Measurements from ENCODE around the gene COL9A2.

GRCh38 chr1:40257313-40257687, 59.8 kb downstream of the COL9A2 start:
- TF ChIP-seq CTCF (IDR thresholded peaks at IDR 0.05) (no peak), POLR2A (IDR thresholded peaks at IDR 0.05) (no peak)

Data from right lobe of liver (tissue), 4 donors.